HG03196 (cell line): ENCODE measurements around the gene TRAF1.

ENCODE experiments used
- ATAC-seq: cut with Tn5 transposase; IDR thresholded peaks from one replicate; pipeline ENCODE4 v1.9.1; 2021; ENCODE audit not compliant: unreplicated experiment

Gene TRAF1

DNA sequence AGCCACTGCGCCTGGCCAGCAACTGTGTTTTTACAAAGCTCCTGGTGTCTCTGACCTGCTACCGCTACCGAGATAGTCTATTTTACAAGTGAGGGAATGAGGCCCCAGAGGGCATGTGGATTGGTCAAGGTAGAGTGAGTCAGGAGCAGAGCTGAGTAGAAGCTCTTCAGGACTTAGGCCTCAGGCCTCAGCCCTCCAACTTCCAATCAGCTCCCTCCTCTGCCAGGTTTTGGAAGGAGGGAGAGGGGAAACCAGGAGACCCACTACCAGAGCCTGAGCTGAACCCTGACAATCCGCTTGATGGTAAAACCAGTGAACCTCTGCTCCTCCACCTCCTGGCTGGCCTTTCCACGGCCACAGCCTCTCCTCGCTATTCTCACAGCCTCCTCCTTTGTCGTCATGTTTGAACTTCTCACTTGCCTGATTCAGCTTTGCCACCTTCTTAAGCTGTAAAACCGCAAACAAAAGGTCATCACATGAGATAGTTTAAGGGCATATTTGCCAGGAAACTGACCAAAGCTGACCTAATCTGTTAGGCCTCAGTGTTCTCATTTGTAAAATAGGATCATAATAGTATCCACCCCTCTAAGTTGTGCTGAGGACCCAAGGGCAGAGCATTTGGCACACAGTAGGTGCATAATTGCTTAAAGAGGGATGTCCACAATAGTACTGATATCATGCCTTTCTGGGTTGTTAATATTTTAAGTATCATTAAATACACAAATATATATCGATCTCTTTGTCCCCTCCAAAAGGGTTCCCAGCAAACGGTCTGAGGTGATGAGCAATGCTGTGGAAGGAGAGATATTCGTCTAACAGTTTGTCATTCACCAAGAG, 1.7 kb downstream of the TRAF1 start:
- no peak for ATAC-seq

DNA sequence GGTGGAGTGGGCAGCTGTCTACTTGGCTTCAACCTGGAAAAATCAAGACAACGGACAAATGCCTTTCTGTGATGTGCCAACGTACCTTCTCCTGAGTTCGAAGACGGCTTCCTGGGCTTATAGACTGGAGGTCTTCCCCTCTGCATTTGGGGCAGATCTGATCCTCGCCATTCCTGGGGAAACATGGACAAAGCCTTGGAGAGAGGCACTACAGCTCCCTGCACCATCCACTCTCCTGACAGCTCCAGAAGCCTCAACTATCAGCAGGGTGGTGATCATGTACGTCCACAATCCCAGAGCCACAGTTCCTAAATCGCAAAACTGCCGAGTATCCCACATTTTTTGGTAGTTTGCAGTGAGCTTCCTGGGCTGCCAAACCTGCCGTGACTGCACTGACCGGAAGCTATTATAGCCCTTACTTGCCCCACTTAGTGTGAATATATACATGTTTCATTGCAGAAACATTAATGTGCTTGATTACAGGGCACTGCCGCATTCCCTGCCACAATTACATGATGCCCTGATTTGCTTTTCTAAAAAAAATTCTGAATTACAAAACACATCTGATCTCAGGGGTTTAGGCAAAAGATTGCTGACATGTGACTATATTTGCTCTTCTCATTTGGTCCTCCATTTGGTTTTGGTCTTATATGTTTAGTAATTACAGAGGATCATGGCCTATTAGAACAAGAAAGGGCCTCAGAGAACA, 2.8 kb downstream of the TRAF1 start:
- no peak for ATAC-seq

DNA sequence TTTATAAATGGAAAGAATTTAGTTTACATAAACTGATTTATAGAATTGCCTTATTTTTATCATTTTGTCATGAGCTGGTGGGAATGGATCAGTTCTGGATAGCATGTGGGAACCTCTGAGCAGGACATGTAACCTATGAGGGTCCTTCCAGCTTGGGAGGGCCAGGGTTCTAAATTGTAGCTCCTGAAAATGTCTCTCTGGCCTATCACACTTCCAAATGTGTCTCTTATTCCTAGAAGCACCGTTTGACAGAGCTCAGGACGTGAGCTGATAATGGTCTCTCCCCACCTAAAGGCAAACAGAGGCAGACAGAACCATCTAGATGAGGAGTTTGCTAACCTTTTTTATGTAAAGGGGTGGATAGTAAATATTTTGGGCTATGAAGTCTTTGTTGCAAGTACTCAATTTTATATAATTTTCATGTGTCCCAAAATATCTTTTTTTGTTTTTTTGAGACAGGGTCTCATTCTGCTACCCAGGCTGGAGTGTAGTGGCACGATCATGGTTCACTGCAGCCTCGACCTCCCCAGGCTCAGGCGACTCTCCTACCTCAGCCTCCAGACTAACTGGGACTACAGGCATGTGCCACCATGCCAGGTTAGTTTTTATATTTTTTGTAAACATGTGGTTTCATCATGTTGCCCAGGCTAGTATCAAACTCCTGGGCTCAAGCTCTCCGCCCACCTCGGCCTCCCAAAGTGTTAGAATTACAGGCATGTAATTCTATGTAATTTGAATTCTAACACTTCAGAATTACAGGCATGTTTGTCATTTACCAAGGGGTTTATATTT, 4.0 kb downstream of the TRAF1 start:
- ATAC-seq, result no peak

DNA sequence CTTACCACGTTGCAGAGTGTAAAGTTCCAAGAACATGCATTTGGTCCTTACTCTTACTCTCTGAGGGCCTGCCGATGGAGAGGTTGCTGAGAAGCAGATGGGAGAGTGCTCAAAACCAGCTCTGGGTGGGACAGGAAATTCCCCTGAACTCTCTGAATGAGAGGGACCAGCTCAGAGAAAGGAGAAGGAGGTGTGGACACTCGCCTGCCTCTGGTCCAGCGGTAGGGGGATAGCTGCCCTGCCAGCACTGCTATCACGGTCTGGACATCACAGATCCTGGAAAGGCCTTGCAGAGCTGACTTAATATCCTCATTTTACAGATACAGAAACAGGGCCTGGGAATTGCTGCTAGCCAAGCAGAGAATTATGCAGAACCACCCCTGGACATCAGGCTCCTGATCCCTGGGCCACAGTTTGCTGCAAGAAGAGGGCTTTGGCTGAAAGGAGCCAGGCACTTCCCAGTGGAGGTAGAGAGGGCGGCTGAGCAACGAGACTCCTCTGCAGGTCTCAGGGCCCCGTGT, 4.9 kb downstream of the TRAF1 start:
- no peak for ATAC-seq

DNA sequence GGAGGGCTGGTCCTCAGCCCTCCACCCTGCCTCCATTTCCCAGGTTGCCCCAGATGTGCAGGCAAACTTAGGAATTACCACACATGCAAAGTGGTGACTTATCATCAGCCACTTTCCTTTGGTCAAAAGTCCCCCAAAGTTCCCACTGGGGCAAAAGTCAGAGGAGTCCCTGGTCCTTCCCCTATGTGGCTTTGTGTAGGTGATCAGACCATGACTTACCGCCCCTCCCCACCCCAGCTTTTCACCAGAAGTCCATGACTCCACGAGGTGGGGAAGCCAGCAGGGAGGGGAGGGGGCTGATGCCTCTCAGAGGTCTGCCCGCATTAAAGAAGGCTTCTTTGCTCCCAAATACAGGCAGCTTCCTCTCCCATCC, 5.8 kb downstream of the TRAF1 start:
- peak; percentile 26 for ATAC-seq

DNA sequence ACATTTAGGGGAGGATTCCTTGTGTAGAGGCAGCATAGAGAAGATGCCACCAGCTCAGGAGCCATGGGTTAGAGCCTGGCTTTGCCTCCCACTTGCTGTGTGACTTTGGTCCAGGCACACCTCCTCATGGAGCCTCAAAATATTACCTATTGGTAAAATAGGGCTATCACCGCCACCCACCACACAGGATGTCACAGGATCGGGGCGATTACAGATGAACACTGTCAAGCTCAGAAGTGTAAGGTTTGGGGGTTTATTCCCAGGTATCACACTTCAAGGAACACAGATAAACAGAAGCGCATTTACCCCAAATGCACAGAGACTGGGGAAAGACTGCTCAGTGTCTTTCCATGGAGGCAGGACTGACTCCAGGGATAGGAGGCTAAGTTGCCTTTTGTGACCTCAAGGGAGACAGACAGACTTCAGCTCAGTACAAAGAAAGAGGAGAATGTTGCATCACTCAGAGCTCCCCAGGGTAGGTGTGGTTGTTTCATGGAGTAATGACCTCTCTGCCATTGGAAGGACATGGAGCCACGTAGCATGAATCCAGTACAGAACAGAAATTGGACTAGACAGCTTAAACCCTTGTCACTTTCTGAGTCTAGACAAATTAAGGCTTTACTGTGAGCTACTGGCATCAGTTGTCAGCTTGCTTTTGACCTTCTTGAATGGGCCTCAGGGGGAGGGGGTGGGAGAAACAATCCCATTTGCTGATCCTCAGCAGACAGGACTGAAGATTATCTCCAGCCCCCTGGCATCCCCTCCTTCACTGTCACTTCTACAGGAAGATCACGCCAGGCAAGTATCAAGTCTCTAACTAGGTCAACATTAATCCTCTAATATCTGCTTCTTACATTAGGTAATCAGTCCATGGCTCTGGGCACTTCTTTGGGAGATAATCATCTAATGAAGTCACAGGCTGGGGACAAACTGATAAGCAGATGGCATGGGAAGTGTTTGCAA, 6.5 kb downstream of the TRAF1 start:
- no peak for ATAC-seq

DNA sequence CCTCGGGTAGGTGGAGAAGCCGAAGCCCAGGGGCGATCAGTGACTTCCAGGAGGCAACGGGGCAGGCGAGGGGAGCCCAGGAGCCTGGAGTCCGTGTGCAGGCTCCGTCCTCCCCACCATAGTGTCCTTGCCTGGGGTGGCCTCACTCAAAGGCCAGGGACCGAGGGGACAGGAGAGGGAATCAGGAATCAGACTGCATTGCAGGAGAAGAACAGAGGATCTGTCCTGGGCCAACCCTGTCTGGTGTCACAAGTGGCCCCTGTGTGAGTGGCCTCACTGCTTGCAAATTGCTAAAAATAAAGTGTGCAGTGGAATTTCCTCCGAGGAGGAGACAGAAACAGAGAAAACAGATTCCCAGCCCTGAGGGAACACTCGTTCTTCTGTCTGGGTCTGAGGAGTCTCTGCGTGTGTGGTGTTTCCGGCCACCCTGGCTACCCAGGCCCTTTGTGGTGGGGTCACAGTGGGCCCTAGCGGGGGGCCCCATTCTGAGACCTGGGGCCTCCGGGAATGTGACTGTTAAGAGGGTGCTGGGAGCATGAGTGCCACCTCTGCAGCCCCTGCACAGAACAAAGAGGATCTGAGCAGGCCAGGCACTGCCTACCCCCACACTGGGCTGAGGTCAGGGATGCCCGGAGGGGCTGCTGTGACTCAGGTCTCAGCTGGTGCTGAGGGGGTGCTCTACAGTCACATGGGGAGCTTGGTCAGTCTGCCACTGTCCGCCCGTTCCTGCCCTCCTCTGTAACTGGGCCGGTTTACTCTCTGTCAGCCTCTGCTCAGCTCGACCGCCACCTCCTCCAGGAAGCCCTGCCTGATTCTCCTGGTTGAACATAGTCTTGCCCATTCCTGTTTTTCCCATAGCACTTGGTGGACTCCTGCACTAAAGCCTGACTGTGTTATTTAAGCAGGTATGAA, 7.4 kb downstream of the TRAF1 start:
- no peak for ATAC-seq

DNA sequence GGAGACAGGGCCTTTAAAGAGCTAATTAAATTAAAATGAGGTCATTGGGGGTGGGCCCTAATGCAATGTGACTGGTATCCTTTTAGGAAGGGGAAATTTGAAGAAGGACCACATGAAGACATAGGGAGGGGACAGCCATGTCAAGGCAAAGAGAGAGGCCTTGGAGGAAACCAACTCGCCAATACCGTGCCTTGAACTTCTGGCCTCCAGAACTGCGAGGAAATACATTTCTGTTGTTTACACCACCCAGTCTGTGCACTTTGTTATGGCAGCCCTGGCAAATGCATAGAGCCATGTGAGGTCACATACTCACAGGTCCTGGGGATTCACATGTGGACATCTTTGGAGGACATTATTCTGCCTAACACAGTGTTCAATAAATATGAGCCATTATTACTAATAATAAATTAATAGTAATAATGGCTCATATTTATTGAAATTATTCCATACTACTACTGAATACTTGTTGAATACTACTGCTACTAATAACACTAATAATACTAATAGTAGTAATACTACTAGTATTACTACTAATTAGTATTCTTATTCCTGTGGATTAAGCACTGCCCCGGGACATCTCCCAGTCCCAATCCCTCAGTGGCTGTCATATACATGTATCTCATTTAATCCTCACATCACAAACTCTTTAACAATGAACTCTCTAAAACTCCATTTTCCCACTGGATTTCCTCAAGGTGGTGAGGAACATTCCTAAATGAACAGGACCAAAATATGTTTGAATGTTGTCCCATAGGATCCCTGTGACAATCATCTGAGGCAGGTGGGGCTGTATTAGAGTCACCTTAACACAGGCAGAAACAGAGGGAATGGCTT, 8.4 kb downstream of the TRAF1 start:
- no peak for ATAC-seq

DNA sequence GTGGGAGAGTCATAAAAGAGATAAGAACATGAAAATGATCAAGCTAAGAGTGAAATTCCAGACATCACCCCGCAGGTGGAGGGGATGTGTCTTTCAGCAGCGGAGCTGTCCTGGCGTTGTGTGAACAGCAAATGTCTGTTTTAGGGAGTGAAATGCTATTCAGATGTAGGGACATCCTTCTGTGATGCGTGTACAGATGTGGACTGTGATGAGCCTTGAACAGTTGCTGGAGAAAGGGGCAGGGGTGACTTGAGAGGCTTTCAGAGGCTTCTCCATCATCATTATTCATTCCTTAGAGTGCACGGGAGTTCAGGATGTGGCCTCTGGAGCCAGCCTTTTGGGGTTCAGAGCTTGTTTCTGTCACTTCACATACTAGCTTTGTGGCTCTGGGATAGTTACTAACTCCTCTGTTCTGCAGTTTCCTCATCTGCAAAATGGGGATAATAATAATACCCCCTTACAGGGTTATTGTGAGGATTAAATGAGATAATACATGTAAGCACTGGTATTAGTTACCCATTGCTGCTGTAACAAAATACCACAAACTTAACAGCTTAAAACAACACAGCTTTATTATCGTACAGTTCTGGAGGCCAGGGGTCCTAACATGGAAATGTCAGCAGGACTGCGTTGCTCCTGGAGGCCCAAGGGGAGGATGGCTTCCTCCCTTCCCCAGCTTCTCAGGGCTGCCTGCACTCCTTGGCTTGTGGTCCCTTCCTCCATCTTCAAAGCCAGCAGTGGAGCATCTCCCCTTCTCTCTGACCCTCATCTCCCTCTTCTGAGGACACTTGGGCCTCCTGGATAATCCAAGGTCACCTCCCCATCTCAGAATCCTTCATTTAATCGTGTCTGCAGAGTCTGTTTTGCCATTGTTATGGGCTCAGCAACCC, 9.4 kb downstream of the TRAF1 start:
- no peak for ATAC-seq

DNA sequence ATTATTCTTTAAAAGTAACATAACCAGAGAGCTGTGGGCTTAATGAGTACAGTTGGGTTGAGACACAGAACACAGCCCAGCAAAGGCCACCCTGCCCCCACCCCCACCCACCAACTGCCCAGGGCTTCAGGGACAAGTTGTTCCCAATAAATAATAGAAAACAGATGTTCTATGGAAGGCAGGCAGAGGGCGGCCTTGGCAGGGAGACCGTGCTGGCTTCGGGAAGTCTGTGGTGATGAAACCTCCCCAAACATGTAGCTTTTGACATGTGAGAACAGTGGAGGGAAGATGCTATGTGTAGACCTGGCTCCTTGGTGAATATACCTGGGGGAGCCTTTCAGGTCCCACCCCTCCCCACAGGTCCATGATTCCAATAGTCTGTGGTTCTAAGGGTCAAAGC, 10.0 kb downstream of the TRAF1 start:
- no peak for ATAC-seq

DNA sequence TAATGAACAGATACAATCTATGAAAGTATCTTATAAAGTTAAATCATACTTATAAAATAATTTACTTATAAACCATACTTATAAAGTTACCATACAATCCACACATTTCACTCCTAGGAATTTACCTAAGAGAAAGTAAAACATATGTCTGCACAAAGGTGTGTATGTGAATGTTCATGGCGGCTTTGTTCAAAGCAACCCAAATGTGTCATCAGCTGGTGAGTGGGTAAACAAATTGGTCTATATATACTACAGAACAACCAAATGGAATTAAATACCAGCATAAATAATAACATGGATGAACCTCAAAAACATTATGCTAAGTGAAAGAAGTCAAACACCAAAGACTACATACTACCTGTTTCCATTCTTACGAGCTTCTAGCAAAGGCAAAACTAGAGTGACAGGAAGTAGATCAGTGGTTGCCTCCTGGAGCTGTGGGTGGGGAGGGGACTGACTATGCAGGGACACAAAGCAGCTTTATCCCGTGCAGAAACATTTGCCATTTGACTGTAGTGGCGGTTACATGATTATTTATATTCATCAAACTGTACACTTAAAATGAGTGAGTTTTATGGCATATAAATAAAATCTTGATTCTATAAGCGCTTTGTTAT, 10.6 kb downstream of the TRAF1 start:
- no peak for ATAC-seq

DNA sequence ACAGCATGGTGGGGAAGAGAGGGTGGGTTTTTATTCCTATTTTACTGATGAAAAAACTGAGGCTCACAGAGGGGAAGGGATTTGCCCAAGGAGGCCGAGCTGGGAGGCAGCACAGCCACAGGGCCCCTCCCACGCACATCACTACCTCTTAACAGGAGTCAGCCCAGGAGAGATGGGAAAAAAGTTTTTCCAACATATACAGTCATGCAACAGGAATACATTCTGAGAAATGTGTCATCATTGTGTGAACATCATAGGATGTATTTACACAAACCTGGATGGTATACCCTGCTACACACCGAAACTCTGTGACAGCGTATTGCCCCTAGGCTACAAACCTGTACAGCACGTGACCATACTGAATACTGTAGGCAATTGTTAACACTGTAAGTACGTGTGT, 11.6 kb downstream of the TRAF1 start:
- no peak for ATAC-seq

DNA sequence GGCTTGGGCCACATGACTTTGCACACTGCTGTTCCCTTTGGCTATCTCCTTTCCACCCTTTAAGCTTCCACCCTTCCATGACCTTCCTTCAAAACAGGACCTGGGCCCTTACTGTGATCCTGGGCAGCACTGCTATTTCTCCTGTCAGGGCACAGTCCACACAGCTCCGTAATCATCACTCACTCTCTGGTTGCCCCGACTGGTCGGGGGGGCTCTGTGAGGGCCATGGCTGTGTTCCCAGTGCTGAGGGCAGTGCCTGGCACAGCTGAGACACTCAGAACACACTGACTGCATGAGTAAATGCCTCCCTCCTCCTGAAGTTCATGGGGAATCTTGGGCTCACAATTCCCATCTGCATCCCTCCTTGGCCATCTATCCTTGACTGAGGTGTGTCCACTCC, 12.2 kb downstream of the TRAF1 start:
- ATAC-seq, result no peak

DNA sequence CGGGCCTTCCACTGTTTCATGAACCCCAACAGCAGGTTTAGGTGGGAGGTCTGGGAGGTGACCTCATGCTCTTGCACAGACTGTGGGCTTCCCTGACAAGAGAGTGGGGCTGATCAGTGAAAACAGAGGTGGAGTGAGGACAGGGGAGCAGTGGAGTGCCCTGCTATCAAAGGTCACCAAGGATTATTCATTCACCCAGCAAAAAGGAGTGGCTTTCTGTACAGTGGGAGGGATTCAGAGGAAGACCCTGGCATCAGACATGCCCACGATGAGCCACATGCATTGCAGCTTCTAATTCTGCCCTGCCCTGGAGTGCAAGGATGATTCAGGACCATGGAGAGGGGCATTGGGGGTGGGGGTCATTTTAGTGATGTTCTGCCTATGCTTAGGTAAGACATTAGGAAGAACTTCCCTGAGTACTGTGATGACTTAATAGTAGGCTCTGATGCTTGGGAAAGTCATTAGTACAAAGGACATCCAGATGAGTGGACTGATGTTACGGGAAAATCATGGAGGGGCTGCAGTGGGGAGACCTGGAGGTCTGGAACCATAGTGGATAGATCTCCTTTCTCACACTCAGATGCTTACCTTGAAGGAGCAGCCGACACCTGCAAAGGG, 12.8 kb downstream of the TRAF1 start:
- no peak for ATAC-seq

DNA sequence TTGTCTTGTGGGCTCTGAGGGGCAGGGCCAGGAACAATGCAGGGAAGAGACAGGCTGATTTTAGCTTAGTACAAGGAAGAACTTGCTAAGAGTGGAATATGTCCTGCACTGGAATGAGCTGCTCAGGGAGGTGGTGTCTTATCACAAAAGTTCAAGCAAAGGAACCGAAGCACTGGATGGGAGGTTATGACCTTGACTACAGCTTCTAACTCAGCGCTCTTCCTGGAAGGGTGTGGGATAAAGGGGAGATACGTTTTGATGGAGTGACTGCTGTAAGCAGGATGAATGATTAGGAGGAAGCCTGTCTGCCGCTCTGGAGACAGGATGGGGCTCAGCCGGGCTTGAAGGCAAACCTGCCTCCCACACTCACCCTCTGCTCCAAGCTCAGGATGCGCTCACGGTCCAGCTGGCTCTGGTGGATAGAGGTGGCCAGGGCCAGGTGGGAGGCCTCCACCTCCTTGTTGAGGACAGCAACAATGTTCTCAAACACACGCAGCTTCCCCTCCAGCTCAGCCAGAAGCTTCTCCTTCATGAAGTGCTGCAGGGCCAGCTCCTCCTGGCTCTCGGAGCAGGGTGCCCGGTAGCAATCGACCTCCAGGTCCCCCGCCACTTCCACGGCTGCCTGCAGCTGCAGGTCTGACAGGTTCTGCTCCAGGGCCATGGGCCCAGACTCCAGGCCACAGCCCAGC, 13.5 kb downstream of the TRAF1 start:
- no peak for ATAC-seq

DNA sequence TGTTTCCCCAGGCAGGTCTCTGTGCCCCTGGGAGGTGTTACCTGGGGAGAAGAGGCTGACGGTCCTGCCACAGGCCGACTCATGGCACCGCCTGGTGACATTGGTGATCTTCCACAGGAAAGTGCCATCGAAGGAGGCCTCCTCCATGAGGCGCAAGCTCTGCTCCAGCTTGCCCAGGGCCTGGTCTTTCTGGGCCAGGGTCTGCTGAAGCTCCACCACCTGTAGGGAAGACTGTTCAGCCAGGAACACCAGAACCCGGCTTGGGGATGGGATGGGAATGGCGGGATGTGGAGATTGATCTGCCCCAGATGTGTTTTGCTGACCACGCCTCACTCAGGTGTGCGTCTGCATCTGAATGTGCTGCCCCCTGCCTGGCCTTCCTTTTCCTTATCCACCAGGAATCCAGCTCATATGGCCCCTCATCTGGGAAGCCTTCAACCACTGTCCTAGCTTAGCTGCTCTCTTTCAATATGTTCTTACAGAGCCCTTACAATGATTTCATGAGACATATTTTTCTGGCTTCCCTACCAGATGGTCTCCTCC, 15.2 kb downstream of the TRAF1 start:
- no peak for ATAC-seq
